ENCODE results near the gene PLOD1. TPM values are rescaled to one million over a fixed set of nuclear protein-coding genes. Genes with fewer than 3 reads are reported as not detected.

PLOD1 gene
- total and polyA plus RNA-seq, 2 of the 13 experiments (the other 11 are each of a cell fraction or from before 2014, with no cell fraction given), result 70.1 to 318 TPM

DNA sequence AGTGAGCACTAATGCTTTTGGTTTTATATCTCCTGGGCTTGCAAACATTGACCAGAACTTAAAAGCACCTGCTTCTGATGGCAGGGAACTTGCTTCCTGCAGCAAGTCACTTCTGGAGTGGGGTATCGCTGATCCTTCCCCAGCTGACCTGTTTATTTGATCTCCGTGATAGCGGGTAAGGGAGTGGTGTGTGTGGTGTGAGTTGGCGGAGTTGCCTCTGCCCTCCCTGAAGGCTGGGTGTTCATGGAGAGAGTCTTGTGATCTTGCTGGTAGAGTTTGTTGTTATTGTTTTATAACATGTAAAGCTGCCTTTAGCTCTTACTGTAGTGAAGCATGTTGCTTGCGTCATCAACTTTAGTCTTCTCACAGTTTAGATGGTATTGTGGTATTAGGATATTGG, 49.6 kb downstream of the PLOD1 start (continued):
- TF ChIP-seq, protein P1, sequence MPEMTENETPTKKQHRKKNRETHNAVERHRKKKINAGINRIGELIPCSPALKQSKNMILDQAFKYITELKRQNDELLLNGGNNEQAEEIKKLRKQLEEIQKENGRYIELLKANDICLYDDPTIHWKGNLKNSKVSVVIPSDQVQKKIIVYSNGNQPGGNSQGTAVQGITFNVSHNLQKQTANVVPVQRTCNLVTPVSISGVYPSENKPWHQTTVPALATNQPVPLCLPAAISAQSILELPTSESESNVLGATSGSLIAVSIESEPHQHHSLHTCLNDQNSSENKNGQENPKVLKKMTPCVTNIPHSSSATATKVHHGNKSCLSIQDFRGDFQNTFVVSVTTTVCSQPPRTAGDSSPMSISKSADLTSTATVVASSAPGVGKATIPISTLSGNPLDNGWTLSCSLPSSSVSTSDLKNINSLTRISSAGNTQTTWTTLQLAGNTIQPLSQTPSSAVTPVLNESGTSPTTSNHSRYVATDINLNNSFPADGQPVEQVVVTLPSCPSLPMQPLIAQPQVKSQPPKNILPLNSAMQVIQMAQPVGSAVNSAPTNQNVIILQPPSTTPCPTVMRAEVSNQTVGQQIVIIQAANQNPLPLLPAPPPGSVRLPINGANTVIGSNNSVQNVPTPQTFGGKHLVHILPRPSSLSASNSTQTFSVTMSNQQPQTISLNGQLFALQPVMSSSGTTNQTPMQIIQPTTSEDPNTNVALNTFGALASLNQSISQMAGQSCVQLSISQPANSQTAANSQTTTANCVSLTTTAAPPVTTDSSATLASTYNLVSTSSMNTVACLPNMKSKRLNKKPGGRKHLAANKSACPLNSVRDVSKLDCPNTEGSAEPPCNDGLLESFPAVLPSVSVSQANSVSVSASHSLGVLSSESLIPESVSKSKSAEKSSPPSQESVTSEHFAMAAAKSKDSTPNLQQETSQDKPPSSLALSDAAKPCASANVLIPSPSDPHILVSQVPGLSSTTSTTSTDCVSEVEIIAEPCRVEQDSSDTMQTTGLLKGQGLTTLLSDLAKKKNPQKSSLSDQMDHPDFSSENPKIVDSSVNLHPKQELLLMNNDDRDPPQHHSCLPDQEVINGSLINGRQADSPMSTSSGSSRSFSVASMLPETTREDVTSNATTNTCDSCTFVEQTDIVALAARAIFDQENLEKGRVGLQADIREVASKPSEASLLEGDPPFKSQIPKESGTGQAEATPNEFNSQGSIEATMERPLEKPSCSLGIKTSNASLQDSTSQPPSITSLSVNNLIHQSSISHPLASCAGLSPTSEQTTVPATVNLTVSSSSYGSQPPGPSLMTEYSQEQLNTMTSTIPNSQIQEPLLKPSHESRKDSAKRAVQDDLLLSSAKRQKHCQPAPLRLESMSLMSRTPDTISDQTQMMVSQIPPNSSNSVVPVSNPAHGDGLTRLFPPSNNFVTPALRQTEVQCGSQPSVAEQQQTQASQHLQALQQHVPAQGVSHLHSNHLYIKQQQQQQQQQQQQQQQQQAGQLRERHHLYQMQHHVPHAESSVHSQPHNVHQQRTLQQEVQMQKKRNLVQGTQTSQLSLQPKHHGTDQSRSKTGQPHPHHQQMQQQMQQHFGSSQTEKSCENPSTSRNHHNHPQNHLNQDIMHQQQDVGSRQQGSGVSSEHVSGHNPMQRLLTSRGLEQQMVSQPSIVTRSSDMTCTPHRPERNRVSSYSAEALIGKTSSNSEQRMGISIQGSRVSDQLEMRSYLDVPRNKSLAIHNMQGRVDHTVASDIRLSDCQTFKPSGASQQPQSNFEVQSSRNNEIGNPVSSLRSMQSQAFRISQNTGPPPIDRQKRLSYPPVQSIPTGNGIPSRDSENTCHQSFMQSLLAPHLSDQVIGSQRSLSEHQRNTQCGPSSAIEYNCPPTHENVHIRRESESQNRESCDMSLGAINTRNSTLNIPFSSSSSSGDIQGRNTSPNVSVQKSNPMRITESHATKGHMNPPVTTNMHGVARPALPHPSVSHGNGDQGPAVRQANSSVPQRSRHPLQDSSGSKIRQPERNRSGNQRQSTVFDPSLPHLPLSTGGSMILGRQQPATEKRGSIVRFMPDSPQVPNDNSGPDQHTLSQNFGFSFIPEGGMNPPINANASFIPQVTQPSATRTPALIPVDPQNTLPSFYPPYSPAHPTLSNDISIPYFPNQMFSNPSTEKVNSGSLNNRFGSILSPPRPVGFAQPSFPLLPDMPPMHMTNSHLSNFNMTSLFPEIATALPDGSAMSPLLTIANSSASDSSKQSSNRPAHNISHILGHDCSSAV (CRISPR knock-in tag; IDR thresholded peaks at IDR 0.05; ENCODE audit: borderline replicate concordance), result no peak
- TF ChIP-seq ZNF552 (CRISPR knock-in tag; IDR thresholded peaks at IDR 0.05; ENCODE audit: borderline replicate concordance) (no peak), MXD4 (CRISPR knock-in tag; IDR thresholded peaks at IDR 0.05) (no peak), NONO (IDR thresholded peaks at IDR 0.05) (no peak), NONO (CRISPR knock-in tag; conservative IDR thresholded peaks at IDR 0.05) (no peak), ZNF605 (CRISPR knock-in tag; IDR thresholded peaks at IDR 0.05) (no peak), ZSCAN21 (CRISPR knock-in tag; IDR thresholded peaks at IDR 0.05; ENCODE audit: borderline replicate concordance) (no peak), MLLT10 (CRISPR knock-in tag; IDR thresholded peaks at IDR 0.05) (no peak), ZNF432 (CRISPR knock-in tag; IDR thresholded peaks at IDR 0.05; ENCODE audit: borderline replicate concordance) (no peak), PHB2 (IDR thresholded peaks at IDR 0.05; ENCODE audit: partially characterized antibody) (no peak), NCOA2 (CRISPR knock-in tag; IDR thresholded peaks at IDR 0.05) (no peak), KMT2B (CRISPR knock-in tag; IDR thresholded peaks at IDR 0.05) (no peak), HNRNPK (IDR thresholded peaks at IDR 0.05; ENCODE audit: low read depth, low read length, poor library complexity, severe bottlenecking) (no peak), ARID2 (CRISPR knock-in tag; IDR thresholded peaks at IDR 0.05; ENCODE audit: borderline replicate concordance) (no peak)
- TF ChIP-seq, protein P2, sequence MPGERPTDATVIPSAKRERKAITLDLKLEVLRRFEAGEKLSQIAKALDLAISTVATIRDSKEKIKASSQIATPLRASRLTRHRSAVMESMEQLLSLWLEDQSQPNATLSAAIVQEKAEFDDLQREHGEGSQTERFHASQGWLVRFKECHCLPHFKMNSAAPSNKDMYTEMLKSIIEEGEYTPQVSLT (CRISPR knock-in tag; IDR thresholded peaks at IDR 0.05; ENCODE audit: borderline replicate concordance, low read depth), result no peak
- TF ChIP-seq, protein P3, sequence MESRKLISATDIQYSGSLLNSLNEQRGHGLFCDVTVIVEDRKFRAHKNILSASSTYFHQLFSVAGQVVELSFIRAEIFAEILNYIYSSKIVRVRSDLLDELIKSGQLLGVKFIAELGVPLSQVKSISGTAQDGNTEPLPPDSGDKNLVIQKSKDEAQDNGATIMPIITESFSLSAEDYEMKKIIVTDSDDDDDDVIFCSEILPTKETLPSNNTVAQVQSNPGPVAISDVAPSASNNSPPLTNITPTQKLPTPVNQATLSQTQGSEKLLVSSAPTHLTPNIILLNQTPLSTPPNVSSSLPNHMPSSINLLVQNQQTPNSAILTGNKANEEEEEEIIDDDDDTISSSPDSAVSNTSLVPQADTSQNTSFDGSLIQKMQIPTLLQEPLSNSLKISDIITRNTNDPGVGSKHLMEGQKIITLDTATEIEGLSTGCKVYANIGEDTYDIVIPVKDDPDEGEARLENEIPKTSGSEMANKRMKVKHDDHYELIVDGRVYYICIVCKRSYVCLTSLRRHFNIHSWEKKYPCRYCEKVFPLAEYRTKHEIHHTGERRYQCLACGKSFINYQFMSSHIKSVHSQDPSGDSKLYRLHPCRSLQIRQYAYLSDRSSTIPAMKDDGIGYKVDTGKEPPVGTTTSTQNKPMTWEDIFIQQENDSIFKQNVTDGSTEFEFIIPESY (CRISPR knock-in tag; IDR thresholded peaks at IDR 0.05), result peak; percentile 97
- TF ChIP-seq, protein P4, sequence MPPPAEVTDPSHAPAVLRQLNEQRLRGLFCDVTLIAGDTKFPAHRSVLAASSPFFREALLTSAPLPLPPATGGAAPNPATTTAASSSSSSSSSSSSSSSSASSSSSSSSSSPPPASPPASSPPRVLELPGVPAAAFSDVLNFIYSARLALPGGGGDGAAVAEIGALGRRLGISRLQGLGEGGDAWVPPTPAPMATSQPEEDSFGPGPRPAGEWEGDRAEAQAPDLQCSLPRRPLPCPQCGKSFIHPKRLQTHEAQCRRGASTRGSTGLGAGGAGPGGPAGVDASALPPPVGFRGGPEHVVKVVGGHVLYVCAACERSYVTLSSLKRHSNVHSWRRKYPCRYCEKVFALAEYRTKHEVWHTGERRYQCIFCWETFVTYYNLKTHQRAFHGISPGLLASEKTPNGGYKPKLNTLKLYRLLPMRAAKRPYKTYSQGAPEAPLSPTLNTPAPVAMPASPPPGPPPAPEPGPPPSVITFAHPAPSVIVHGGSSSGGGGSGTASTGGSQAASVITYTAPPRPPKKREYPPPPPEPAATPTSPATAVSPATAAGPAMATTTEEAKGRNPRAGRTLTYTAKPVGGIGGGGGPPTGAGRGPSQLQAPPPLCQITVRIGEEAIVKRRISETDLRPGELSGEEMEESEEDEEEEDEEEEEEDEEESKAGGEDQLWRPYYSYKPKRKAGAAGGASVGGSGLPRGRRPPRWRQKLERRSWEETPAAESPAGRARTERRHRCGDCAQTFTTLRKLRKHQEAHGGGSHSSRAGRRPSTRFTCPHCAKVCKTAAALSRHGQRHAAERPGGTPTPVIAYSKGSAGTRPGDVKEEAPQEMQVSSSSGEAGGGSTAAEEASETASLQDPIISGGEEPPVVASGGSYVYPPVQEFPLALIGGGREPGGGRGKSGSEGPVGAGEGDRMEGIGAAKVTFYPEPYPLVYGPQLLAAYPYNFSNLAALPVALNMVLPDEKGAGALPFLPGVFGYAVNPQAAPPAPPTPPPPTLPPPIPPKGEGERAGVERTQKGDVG (CRISPR knock-in tag; IDR thresholded peaks at IDR 0.05; ENCODE audit: borderline replicate concordance), result 0 out of 2 replicates have a peak, but pooled peaks have one; percentile 48
